Common myeloid progenitor, CD34-positive (primary cell): Measurements from ENCODE around the gene COPS2.

ENCODE experiments used
- CTCF ChIA-PET: fragments of 350-600 bp; sonication (Branson Sonifier 250); formaldehyde crosslinking; loops from one replicate; lab custom pipeline; 2021; ENCODE audit warnings: antibody characterized with exemption; lab: Charles Lee
- POLR2A ChIA-PET: fragments of 350-600 bp; sonication (Branson Sonifier 250); formaldehyde crosslinking; loops from one replicate; lab custom pipeline; 2021; ENCODE audit warnings: antibody characterized with exemption; lab: Charles Lee
- DNase-seq, 3 donors: peaks; one replicate each; pipeline versions ENCODE4 v3.0.0 to v3.0.0-alpha.2; 2013
- H3K27ac ChIP-seq, 2 experiments: 1 replicate in 1 of 2; 2 replicates in 1 of 2; pipeline ENCODE4 v1.7.0; 2013; ENCODE audit warnings: inconsistent platforms in 2 of 2, low read length in 2 of 2, mild to moderate bottlenecking in 2 of 2, low read depth in 1 of 2, moderate library complexity in 1 of 2; ENCODE audit not compliant: severe bottlenecking in 2 of 2, insufficient read depth in 1 of 2, poor library complexity in 1 of 2
- H3K27me3 ChIP-seq, 5 experiments: replicated peaks in 2 of 5; 1 replicate in 3 of 5; 2 replicates in 2 of 5; pipeline versions ENCODE4 v1.6.1 to v1.7.0; 2013; ENCODE audit warnings: low read length in 4 of 5, mild to moderate bottlenecking in 2 of 5, moderate library complexity in 2 of 5, inconsistent platforms in 1 of 5; ENCODE audit not compliant: insufficient read depth in 5 of 5, control insufficient read depth in 4 of 5
- H3K36me3 ChIP-seq, 4 experiments: 1 replicate in 2 of 4; 2 replicates in 2 of 4; pipeline versions ENCODE4 v1.6.1 to v1.7.0; 2013; ENCODE audit warnings: low read length in 3 of 4, control low read depth in 1 of 4, mild to moderate bottlenecking in 1 of 4; ENCODE audit not compliant: control insufficient read depth in 4 of 4, insufficient read depth in 4 of 4
- H3K4me1 ChIP-seq, 4 experiments: 1 replicate in 3 of 4; 2 replicates in 1 of 4; pipeline versions ENCODE4 v1.6.1 to v1.7.1; 2013; ENCODE audit warnings: low read length in 3 of 4, mild to moderate bottlenecking in 3 of 4, control low read depth in 1 of 4, inconsistent platforms in 1 of 4, moderate library complexity in 1 of 4; ENCODE audit not compliant: control insufficient read depth in 4 of 4, insufficient read depth in 4 of 4; ENCODE audit errors: control extremely low read depth in 1 of 4
- H3K4me3 ChIP-seq, 7 experiments: 1 replicate in 4 of 7; 2 replicates in 3 of 7; pipeline versions ENCODE4 v1.5.1 to v1.7.0; 2013; ENCODE audit warnings: mild to moderate bottlenecking in 7 of 7, low read length in 6 of 7, moderate library complexity in 6 of 7, inconsistent platforms in 2 of 7, low read depth in 2 of 7, control low read depth in 1 of 7; ENCODE audit not compliant: insufficient read depth in 4 of 7, control insufficient read depth in 1 of 7; ENCODE audit errors: extremely low read depth in 1 of 7
- H3K9me3 ChIP-seq, 5 experiments: 1 replicate in 4 of 5; 2 replicates in 1 of 5; pipeline versions ENCODE4 v1.6.1 to v1.7.1; 2013; ENCODE audit warnings: low read length in 4 of 5, mild to moderate bottlenecking in 2 of 5, inconsistent platforms in 1 of 5, low read depth in 1 of 5, moderate library complexity in 1 of 5; ENCODE audit not compliant: control insufficient read depth in 4 of 5, insufficient read depth in 2 of 5; ENCODE audit errors: control extremely low read depth in 1 of 5
- WGBS: methylation state at CpG from one replicate; pipeline ENCODE4 v1.1.5; 2013; ENCODE audit not compliant: insufficient coverage; 5-methylcytosine and 5-hydroxymethylcytosine counted together

Gene COPS2

DNA sequence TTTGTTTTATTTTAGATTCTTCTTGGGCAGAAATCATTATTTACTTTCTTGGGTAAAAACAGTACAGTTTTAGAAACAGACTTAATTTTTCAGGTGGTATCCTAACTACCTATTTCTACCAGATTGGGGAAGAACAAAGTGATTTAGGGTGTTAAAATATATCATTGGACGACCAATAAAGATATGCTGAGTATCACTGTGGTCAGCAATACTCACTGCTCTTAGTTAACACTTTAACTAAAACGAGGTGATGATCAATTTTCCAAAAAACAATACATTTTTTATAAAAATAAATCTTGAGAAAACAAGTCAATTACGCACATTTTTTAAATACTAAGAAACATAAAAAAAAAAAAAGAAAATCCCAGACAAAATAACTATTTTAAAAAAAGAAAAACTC is 3.6 kb downstream of the COPS2 start:
- no CpG with 5 or more reads among the region's 3 CpGs for WGBS
- Histone ChIP-seq H3K27me3 (no peaks in the 10 kb centered on the region), H3K4me1 (peaks cover 6 to 29% (median 21%) of the 10 kb centered on the region in 4 experiments), H3K4me3 (no peak overlapping the region), H3K27ac (no peak overlapping the region), H3K36me3 (no peaks in the 10 kb centered on the region), H3K9me3 (no peaks in the 10 kb centered on the region)
- DNase-seq, result no peak
- CTCF ChIA-PET, result interaction anchor here (1.3 kb wide), 1 partner anchor 9 kb away, joined by 3 read pairs; no protein-coding TSS in a partner anchor
- POLR2A ChIA-PET, result no interaction called here

DNA sequence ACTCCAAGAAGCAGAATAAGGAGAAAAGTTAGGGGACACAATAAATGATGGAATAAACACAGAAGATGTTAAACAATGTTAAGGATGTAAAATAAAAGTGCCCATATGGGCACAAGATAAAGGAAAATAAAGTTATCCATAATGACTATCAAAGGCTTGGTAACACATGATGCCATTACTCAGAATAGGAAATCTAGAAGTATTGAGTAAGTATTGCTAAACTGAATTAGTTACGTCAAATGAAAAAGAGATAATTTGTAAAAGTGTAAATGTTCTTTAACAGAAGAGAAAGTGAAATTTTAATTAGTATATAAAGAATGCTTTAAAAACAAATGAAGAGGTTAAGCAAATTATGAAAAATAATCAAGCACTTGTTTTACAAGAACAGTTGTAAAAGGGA is 6.7 kb downstream of the COPS2 start:
- POLR2A ChIA-PET, result no interaction called here
- WGBS, result no CpG with 5 or more reads among the region's 1 CpG

DNA sequence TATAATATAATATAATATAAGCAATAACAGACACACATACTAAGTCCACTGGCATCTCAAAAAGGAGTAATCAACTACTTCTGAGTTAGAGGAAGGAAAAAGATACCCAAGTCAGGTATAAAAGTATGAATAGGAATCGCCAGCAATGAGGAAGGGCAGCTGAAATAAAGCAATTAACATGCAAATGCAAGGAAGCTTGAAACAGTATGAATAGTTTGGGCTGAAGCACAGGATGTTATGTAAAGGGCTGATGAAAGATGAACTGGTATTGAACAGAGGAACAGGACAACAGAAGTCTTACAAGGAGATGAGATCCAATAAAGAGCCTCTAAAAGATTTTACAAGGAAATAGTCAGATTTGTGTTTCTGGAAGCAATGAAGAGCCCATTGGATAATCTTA is 7.1 kb downstream of the COPS2 start:
- no peak overlapping the region for H3K27ac ChIP-seq
- peaks cover 0 to 10% (median 3%) of the 10 kb centered on the region in 4 experiments for H3K4me1 ChIP-seq
- WGBS, result 88% methylated on average over 1 of the region's 1 CpG
- no peak overlapping the region for H3K4me3 ChIP-seq
- ChIA-PET CTCF (no interaction called here), POLR2A (no interaction called here)
- DNase-seq, result no peak
- no peaks in the 10 kb centered on the region for H3K27me3 ChIP-seq
- no peaks in the 10 kb centered on the region for H3K9me3 ChIP-seq
- peaks cover 4 to 13% (median 10%) of the 10 kb centered on the region in 4 experiments for H3K36me3 ChIP-seq

More for the DNA sequence above, 6.7 kb downstream of the COPS2 start:
- Histone ChIP-seq H3K4me1 (peaks cover 3 to 14% (median 5%) of the 10 kb centered on the region in 4 experiments), H3K27me3 (no peaks in the 10 kb centered on the region), H3K4me3 (no peak overlapping the region), H3K36me3 (peaks cover 2 to 10% (median 6%) of the 10 kb centered on the region in 4 experiments), H3K27ac (no peak overlapping the region), H3K9me3 (no peaks in the 10 kb centered on the region)
- CTCF ChIA-PET, result interaction anchor here (1.1 to 1.4 kb wide), 2 partner anchors 288 to 290 kb away, joined by 3 to 6 read pairs; no protein-coding TSS in a partner anchor
- no peak for DNase-seq

DNA sequence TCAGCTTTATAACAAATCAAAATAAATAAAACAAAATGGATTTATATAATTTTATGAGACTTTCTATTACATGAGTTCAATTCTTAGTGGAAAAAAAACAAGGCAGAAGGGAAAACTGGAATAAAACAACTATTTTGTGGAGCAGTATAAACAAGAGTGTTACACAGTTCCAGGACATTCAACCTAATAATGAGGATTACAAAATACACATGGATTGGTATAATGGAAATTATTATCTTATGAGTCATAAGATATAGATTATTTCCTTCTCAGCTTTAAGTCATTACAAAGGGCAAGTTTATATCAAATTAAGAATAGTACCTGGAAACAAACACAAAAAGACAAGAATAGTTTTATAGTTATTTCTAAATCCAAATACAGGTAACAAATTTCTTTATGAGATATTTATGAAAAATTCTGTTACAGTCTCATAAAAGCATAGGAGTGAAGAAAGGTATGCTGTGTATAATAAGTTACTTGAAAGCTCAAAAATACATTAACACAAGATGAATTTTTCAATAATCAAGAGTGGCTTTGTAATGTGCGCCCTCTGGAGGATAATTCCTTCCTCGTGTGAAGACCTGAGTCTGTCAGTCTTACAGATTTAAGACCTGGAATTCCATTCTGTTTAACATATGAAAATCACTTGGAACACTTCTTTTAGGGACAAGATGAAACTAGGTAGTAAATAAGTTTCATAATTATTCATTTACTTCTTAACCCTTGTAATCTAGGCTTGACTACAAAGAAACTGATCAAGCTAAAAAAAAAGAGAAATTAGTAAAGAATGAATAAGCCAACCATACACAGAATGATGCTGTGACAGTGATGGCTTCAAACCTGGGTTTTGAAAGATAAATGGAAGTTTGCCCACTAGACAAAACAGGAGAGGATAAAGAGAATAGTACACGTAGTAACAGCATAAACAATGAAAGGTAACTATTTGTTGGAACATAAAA is 9.5 kb downstream of the COPS2 start:
- Histone ChIP-seq H3K27ac (no peak overlapping the region), H3K36me3 (peaks cover 21 to 36% (median 26%) of the 10 kb centered on the region in 4 experiments), H3K27me3 (no peaks in the 10 kb centered on the region), H3K4me3 (no peak overlapping the region), H3K9me3 (no peaks in the 10 kb centered on the region), H3K4me1 (peaks cover 0 to 9% (median 2%) of the 10 kb centered on the region in 4 experiments)
- WGBS, result no CpG with 5 or more reads among the region's 3 CpGs
- DNase-seq, result peak; percentile 65 to 78 (median 74)
- ChIA-PET CTCF (interaction anchor here (0.7 to 3.7 kb wide), 15 partner anchors 10 to 789 kb away, joined by 3 to 26 read pairs (median 4); partner anchors contain the start of genes COPS2 and SECISBP2L), POLR2A (interaction anchor here (0.5 to 1.4 kb wide), 4 partner anchors 24 to 753 kb away, joined by 3 to 12 read pairs (median 4); partner anchors contain the start of gene GALK2)

DNA sequence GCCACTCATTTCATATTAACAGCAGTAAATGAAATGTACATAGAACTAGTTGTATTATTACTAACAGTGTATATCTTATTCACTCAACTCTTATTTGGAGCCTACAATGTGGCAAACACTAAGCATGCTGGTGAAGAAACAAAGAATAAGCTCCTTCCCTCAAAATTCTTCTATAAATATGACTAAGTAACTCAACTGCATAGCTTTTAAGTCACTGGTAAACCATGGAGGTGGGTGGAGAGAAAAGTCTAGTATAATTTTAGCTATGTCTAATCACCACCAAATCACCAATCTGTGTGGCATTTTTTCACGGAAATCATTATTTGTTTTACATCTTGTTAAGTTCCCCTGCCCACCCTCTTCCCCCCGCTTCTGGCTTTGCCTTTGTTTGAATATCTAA is 17.5 kb downstream of the COPS2 start:
- peaks cover 0 to 8% (median 0%) of the 10 kb centered on the region in 4 experiments for H3K4me1 ChIP-seq
- no peaks in the 10 kb centered on the region for H3K9me3 ChIP-seq
- no peaks in the 10 kb centered on the region for H3K27me3 ChIP-seq
- CTCF ChIA-PET, result interaction anchor here (1.4 to 2.7 kb wide), 3 partner anchors 9 to 276 kb away, joined by 4 to 10 read pairs (median 5); no protein-coding TSS in a partner anchor
- H3K27ac ChIP-seq, result no peak overlapping the region
- WGBS, result no CpG with 5 or more reads among the region's 2 CpGs
- DNase-seq, result no peak
- peaks cover 13 to 83% (median 50%) of the 10 kb centered on the region in 4 experiments for H3K36me3 ChIP-seq
- POLR2A ChIA-PET, result interaction anchor here (0.9 kb wide), 1 partner anchor 274 kb away, joined by 3 read pairs; no protein-coding TSS in a partner anchor
- no peak overlapping the region for H3K4me3 ChIP-seq

DNA sequence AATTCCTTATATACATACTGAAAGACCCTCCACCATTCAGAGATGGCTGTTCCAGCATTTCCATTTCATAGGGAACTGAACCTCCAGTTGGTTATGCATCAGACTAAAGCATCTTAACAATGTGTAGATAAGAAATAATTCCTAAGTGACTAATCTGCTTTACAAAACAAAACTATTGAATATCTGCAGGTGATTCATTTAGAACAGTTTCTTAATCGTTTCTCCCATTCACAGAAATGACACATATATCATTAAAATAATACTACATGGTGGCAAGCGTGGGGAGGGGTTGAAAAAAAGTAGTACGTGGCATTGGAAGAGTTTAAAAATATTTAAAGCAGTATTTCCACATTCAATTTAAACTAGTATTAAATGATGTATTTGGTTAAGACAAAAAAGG is 19.5 kb downstream of the COPS2 start:
- H3K4me1 ChIP-seq, result peaks cover 0 to 8% (median 0%) of the 10 kb centered on the region in 4 experiments
- no peak overlapping the region for H3K27ac ChIP-seq
- DNase-seq, result no peak
- ChIA-PET CTCF (interaction anchor here (2.7 kb wide), 1 partner anchor 274 kb away, joined by 10 read pairs; no protein-coding TSS in a partner anchor), POLR2A (no interaction called here)
- peaks cover 15 to 76% (median 43%) of the 10 kb centered on the region in 4 experiments for H3K36me3 ChIP-seq
- no peaks in the 10 kb centered on the region for H3K27me3 ChIP-seq
- no peak overlapping the region for H3K4me3 ChIP-seq
- WGBS, result no CpG with 5 or more reads among the region's 3 CpGs
- no peaks in the 10 kb centered on the region for H3K9me3 ChIP-seq
